A549 (cell line): ENCODE results near the gene SORCS2.

Experiments
- BHLHE40 ChIP-seq: IDR thresholded peaks from 2 replicates; pipeline ENCODE4 v1.6.1; 2012; ENCODE audit warnings: low read depth, low read length, inconsistent platforms
- EP300 ChIP-seq, 2 experiments: fragments of >200 bp; sonication (Bioruptor Twin); formaldehyde crosslinking; IDR thresholded peaks; 2 replicates in 1 of 2; 3 replicates in 1 of 2; pipeline ENCODE4 v1.6.1; 2016 to 2017
- ESRRA ChIP-seq: fragments of 150-350 bp; IDR thresholded peaks from 2 replicates; pipeline ENCODE4 v1.6.1; 2014; ENCODE audit warnings: mild to moderate bottlenecking, low read length, borderline replicate concordance
- HOXA7 ChIP-seq: fragments of 250-450 bp; sonication (Bioruptor Pico); IDR thresholded peaks from 2 replicates; pipeline ENCODE4 v1.5.0; 2020; ENCODE audit warnings: mild to moderate bottlenecking, moderate library complexity
- KDM5A ChIP-seq: fragments of 200-600 bp; sonication (generic); IDR thresholded peaks from 2 replicates; pipeline ENCODE4 v1.6.1; 2016; ENCODE audit warnings: antibody characterized with exemption, mild to moderate bottlenecking
- POLR2A ChIP-seq: IDR thresholded peaks from 2 replicates; pipeline ENCODE4 v1.6.1; 2012; ENCODE audit warnings: mild to moderate bottlenecking, low read length
- SMC3 ChIP-seq: fragments of >200 bp; sonication (Bioruptor Twin); formaldehyde crosslinking; IDR thresholded peaks from 3 replicates; pipeline ENCODE4 v1.6.1; 2018; ENCODE audit warnings: inconsistent platforms
- SREBF2 ChIP-seq: fragments of 450-650 bp; IDR thresholded peaks from 2 replicates; pipeline ENCODE4 v1.6.1; 2014; ENCODE audit warnings: mild to moderate bottlenecking, moderate library complexity
- ZSCAN20 ChIP-seq: fragments of 250-450 bp; sonication (Bioruptor Pico); IDR thresholded peaks from 2 replicates; pipeline ENCODE4 v1.8.0; 2022; ENCODE audit warnings: mild to moderate bottlenecking, moderate library complexity
- TF ChIP-seq, protein P1 (sequence below): fragments of >200 bp; sonication (Bioruptor Twin); formaldehyde crosslinking; IDR thresholded peaks from 3 replicates; pipeline ENCODE4 v1.5.1; 2016
- TF ChIP-seq, protein P2 (sequence below): fragments of 200-600 bp; sonication (generic); IDR thresholded peaks from 2 replicates; pipeline ENCODE4 v1.6.1; 2016; ENCODE audit warnings: antibody characterized with exemption, mild to moderate bottlenecking, moderate library complexity
- TF ChIP-seq, protein P3 (sequence below): fragments of 450-650 bp; IDR thresholded peaks from 2 replicates; pipeline ENCODE4 v1.6.1; 2014; ENCODE audit warnings: antibody characterized with exemption

DNA sequence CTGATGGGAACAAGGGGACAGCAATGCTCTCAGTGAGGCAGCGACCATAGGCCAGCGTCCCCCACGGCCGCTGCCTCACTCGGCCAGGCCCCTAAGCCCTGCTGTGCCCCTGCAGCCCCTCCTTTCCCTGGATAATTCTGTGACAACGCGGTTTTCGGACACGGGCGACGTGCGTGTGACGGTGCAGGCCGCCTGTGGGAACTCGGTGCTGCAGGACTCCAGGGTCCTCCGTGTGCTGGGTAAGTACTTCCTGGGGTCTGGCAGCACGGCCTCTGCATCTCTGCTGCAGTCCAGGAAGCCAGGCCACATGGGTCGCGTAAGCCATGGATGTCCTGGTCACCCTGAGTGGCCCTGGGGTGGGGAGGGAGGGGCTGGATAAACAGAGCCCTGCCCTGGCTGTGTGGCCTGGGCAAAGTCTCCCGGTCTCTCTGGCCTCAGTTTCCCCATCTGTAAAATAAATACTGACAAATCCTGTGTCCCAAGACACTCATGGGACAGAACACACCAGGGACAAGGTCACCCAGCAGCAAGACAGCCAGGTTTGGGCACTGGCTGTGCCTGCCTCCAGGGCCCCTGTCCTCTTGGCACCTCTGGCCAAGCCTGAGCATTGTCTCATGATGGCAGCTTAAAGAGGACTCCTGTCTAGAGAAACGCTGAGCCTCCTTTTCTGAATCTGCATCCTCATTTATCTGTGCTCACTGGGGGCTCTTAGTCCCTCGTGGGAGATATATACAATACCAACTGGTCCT lies 534.5 kb downstream of the SORCS2 start:
- TF ChIP-seq, protein P1, sequence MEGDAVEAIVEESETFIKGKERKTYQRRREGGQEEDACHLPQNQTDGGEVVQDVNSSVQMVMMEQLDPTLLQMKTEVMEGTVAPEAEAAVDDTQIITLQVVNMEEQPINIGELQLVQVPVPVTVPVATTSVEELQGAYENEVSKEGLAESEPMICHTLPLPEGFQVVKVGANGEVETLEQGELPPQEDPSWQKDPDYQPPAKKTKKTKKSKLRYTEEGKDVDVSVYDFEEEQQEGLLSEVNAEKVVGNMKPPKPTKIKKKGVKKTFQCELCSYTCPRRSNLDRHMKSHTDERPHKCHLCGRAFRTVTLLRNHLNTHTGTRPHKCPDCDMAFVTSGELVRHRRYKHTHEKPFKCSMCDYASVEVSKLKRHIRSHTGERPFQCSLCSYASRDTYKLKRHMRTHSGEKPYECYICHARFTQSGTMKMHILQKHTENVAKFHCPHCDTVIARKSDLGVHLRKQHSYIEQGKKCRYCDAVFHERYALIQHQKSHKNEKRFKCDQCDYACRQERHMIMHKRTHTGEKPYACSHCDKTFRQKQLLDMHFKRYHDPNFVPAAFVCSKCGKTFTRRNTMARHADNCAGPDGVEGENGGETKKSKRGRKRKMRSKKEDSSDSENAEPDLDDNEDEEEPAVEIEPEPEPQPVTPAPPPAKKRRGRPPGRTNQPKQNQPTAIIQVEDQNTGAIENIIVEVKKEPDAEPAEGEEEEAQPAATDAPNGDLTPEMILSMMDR, result no peak
- TF ChIP-seq EP300 (IDR thresholded peaks at IDR 0.05) (no peak), ESRRA (no peak), POLR2A (no peak), KDM5A (no peak), HOXA7 (CRISPR knock-in tag) (no peak), ZSCAN20 (CRISPR knock-in tag) (no peak), SREBF2 (no peak), SMC3 (no peak), BHLHE40 (no peak)
- TF ChIP-seq, protein P2, sequence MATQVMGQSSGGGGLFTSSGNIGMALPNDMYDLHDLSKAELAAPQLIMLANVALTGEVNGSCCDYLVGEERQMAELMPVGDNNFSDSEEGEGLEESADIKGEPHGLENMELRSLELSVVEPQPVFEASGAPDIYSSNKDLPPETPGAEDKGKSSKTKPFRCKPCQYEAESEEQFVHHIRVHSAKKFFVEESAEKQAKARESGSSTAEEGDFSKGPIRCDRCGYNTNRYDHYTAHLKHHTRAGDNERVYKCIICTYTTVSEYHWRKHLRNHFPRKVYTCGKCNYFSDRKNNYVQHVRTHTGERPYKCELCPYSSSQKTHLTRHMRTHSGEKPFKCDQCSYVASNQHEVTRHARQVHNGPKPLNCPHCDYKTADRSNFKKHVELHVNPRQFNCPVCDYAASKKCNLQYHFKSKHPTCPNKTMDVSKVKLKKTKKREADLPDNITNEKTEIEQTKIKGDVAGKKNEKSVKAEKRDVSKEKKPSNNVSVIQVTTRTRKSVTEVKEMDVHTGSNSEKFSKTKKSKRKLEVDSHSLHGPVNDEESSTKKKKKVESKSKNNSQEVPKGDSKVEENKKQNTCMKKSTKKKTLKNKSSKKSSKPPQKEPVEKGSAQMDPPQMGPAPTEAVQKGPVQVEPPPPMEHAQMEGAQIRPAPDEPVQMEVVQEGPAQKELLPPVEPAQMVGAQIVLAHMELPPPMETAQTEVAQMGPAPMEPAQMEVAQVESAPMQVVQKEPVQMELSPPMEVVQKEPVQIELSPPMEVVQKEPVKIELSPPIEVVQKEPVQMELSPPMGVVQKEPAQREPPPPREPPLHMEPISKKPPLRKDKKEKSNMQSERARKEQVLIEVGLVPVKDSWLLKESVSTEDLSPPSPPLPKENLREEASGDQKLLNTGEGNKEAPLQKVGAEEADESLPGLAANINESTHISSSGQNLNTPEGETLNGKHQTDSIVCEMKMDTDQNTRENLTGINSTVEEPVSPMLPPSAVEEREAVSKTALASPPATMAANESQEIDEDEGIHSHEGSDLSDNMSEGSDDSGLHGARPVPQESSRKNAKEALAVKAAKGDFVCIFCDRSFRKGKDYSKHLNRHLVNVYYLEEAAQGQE, result no peak
- TF ChIP-seq, protein P3, sequence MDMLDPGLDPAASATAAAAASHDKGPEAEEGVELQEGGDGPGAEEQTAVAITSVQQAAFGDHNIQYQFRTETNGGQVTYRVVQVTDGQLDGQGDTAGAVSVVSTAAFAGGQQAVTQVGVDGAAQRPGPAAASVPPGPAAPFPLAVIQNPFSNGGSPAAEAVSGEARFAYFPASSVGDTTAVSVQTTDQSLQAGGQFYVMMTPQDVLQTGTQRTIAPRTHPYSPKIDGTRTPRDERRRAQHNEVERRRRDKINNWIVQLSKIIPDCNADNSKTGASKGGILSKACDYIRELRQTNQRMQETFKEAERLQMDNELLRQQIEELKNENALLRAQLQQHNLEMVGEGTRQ, result no peak
